Parathyroid adenoma (tissue), 2 donors: ENCODE data around the gene IL1RN.

Experiments used
- H2AFZ ChIP-seq: fragments of 300-600 bp; sonication (generic); one replicate; pipeline ENCODE4 v1.7.0; 2017; ENCODE audit warnings: antibody characterized with exemption, mild to moderate bottlenecking
- H3K27ac ChIP-seq: fragments of 300-600 bp; sonication (generic); one replicate; pipeline ENCODE4 v1.7.0; 2017
- H3K27me3 ChIP-seq: fragments of 300-600 bp; sonication (generic); one replicate; pipeline ENCODE4 v1.7.0; 2017; ENCODE audit warnings: low read length; ENCODE audit not compliant: control insufficient read depth, insufficient read depth
- H3K36me3 ChIP-seq: fragments of 300-600 bp; sonication (generic); one replicate; pipeline ENCODE4 v1.7.0; 2017; ENCODE audit warnings: low read length; ENCODE audit not compliant: control insufficient read depth, insufficient read depth
- H3K4me1 ChIP-seq: fragments of 300-600 bp; sonication (generic); one replicate; pipeline ENCODE4 v1.7.0; 2017; ENCODE audit warnings: control low read depth
- H3K4me2 ChIP-seq: fragments of 300-600 bp; sonication (generic); one replicate; pipeline ENCODE4 v1.7.0; 2017; ENCODE audit warnings: low read length
- H3K4me3 ChIP-seq: fragments of 300-600 bp; sonication (generic); one replicate; pipeline ENCODE4 v1.7.0; 2017; ENCODE audit warnings: low read depth, low read length
- H3K79me2 ChIP-seq: fragments of 300-600 bp; sonication (generic); one replicate; pipeline ENCODE4 v1.7.0; 2017; ENCODE audit warnings: control low read depth
- H3K9ac ChIP-seq: fragments of 300-600 bp; sonication (generic); one replicate; pipeline ENCODE4 v1.7.0; 2017; ENCODE audit warnings: mild to moderate bottlenecking
- H3K9me3 ChIP-seq: fragments of 300-600 bp; sonication (generic); one replicate; pipeline ENCODE4 v1.7.0; 2017; ENCODE audit warnings: low read length; ENCODE audit not compliant: control insufficient read depth
- TF ChIP-seq, protein P1 (sequence below): fragments of 300-600 bp; sonication (generic); IDR thresholded peaks from one replicate; pipeline ENCODE4 v1.7.0; 2017; ENCODE audit warnings: antibody characterized with exemption, mild to moderate bottlenecking
- donor health status: primary hyperparathyroidism.

IL1RN gene

DNA sequence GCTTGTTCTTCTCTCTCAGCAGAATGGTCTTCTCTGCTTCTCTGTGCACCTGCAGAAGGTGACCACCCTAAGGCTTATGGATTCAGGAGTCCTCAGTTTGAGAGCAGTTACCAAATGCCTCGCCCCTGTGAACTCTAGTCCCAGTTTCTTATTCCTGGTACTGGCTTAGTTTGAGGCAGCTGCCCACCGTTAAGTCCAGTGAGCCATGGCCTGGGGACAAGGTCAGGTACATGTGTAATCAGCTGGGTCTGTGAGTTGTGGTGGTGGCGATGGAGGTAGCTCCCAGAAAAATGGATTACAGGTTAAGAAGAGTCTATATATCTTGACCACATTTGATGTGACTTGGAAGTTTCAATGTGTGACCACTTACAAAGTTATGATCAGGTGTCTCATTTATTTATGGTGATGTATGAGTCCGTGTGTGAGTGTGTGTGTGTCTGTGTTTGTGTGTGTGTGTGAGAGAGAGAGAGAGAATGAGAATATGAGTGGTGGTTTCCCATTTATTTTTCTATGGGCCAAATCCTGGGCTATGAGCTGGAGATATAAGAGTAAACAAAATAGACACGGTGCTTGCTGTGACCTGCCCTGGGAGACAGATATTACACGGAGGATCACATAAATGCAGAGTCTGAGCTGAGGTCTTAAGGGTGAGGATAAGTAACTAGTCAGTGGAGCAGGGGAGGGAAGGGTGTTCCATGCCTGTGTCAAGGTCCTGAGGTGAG lies 13.0 kb upstream of the IL1RN start:
- H3K79me2 ChIP-seq: no peaks in the 10 kb centered on the region
- H3K4me2 ChIP-seq: no peak overlapping the region
- H3K9ac ChIP-seq: no peak overlapping the region
- no peaks in the 10 kb centered on the region for H3K27me3 ChIP-seq
- no peaks in the 10 kb centered on the region for H3K36me3 ChIP-seq
- H2AFZ ChIP-seq: no peak overlapping the region
- TF ChIP-seq, protein P1, sequence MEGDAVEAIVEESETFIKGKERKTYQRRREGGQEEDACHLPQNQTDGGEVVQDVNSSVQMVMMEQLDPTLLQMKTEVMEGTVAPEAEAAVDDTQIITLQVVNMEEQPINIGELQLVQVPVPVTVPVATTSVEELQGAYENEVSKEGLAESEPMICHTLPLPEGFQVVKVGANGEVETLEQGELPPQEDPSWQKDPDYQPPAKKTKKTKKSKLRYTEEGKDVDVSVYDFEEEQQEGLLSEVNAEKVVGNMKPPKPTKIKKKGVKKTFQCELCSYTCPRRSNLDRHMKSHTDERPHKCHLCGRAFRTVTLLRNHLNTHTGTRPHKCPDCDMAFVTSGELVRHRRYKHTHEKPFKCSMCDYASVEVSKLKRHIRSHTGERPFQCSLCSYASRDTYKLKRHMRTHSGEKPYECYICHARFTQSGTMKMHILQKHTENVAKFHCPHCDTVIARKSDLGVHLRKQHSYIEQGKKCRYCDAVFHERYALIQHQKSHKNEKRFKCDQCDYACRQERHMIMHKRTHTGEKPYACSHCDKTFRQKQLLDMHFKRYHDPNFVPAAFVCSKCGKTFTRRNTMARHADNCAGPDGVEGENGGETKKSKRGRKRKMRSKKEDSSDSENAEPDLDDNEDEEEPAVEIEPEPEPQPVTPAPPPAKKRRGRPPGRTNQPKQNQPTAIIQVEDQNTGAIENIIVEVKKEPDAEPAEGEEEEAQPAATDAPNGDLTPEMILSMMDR: no peak
- no peaks in the 10 kb centered on the region for H3K9me3 ChIP-seq
- no peak overlapping the region for H3K27ac ChIP-seq
- H3K4me3 ChIP-seq: no peak overlapping the region
- no peaks in the 10 kb centered on the region for H3K4me1 ChIP-seq

DNA sequence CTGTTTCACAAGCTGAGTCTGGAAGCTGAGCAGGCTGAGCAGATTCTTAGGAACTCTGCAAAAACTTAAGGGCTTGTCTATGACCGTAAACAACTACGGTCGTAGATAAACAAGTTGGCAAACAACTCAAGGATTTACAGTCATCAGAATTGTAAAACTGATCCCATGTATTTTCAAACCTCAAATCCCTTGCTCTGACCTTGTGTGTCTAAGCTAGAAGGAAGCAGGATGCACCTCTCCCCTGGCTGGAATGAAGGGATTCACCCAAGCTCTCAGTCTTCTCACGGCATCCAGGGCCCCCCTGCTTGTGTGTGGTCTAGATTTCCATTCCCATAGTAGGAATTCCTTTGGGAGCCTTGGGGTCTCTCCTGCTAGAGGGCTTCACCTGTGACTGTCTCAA lies 12.4 kb upstream of the IL1RN start:
- Histone ChIP-seq H3K27me3 (no peaks in the 10 kb centered on the region), H3K9me3 (no peaks in the 10 kb centered on the region), H3K4me3 (no peak overlapping the region), H2AFZ (no peak overlapping the region), H3K36me3 (no peaks in the 10 kb centered on the region), H3K27ac (no peak overlapping the region), H3K4me1 (no peaks in the 10 kb centered on the region), H3K4me2 (no peak overlapping the region), H3K79me2 (no peaks in the 10 kb centered on the region), H3K9ac (no peak overlapping the region)
- TF ChIP-seq, protein P1: no peak

DNA sequence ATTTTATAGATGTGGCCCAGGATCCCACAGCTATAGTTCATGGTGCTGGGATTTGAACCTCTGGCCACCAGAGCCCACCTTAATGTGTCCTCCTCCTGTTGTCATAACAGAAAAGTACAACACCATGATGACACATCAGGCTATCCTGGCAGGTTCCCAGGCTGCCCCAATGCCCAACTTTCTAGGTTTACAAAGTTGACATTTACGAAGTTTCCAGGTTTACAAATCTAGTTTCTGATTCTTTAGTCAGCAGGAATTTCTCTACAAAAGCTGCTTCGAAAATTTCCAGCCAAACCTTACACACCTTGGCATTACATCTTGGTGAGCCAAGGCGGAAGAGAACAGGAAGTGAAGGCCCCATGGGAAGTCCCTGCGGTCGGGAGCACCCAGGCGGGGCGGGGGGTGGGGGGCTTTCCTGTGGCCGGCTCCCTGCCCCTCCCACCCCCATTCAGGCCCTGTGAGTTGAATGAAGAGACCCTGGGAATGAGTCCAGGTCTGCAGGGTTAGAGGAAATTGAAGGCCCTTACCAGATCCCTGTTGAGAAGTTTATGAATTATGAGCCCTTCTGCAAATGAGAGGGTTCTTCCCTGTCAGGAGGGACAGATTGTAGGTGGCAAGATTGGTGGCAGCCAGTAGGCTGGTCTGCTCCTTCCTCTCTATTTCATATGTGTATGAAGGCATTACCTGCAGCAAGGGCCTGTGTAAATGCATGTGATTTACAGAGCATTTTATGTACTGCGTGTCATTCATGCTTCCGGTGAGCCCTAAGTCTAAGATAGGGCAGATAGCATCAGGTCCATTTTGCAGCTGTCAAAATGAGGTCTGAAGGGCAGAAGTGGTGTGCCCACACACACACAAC lies 11.1 kb upstream of the IL1RN start:
- Histone ChIP-seq H3K4me2 (no peak overlapping the region), H3K36me3 (no peaks in the 10 kb centered on the region), H3K9me3 (no peaks in the 10 kb centered on the region), H3K27ac (no peak overlapping the region), H3K4me3 (no peak overlapping the region), H3K79me2 (no peaks in the 10 kb centered on the region), H3K9ac (no peak overlapping the region), H2AFZ (no peak overlapping the region), H3K4me1 (no peaks in the 10 kb centered on the region), H3K27me3 (no peaks in the 10 kb centered on the region)
- TF ChIP-seq, protein P1: no peak

DNA sequence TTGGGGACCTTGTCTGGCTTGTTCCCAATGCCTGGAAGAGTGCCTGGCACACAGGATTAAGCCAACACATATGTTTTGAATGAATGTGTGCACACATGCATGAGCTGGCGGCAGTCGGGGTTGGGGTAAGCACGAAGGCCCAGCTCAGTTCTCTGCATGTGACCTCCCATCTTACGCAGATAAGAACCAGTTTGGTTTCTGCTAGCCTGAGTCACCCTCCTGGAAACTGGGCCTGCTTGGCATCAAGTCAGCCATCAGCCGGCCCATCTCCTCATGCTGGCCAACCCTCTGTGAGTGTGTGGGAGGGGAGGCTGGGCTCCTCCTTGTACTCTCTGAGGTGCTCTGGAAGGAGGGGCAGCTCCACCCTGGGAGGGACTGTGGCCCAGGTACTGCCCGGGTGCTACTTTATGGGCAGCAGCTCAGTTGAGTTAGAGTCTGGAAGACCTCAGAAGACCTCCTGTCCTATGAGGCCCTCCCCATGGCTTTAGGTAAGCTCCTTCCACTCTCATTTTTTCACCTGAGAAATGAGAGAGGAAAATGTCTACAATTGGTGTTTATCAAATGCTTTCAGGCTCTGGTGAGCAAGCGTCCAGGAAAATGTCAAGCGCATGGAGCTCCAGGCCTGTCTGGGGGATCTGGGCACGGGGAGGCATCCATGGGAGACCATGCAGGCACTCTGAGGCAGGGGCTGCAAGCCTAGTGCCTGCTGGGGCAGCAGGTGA lies 9.7 kb upstream of the IL1RN start:
- Histone ChIP-seq H3K4me3 (no peak overlapping the region), H3K4me1 (no peaks in the 10 kb centered on the region), H3K79me2 (no peaks in the 10 kb centered on the region), H2AFZ (peak overlapping the region; percentile 34), H3K4me2 (no peak overlapping the region), H3K27ac (no peak overlapping the region), H3K36me3 (no peaks in the 10 kb centered on the region), H3K9me3 (no peaks in the 10 kb centered on the region), H3K9ac (no peak overlapping the region), H3K27me3 (no peaks in the 10 kb centered on the region)
- TF ChIP-seq, protein P1: no peak
